Amniotic epithelial cell (primary cell): ENCODE data around the gene HDAC9.
"Not testable (repeated sequence)": the region's sequence is repeated elsewhere in the genome, so short reads cannot be mapped to it uniquely, and the experiment has no call there.

Source experiments
- DNase-seq: peaks from one replicate; pipeline ENCODE4 v3.0.0-alpha.2; 2010; ENCODE audit warnings: low read depth

HDAC9 gene

DNA sequence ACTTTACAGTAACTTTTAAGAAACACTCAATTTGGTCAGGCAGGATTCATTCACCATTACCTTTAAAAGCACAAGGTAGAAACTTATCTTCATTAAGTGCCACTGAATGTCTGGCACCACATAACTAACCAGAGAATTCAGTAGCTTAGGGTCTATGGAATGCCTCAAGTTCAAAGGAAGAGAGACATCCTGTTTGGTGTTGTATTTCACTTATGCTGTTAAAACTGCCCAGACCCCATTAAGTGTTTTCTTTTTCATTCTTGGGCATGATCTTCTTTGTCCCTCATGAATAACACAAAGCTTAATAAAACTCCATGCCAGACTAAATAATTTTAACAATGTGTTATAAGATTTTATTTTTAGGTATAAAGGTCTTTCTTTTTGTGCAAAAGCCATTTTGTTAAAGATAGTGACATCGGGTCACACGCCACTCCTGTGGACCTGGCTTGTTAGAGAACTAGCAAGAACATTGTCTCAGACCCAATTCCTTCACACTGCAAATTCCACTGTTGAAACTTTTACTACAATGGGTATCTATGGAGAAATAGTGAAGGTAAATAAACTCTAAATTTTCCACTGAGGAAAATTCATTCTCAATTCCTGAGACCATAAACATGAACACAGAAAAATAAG, 400.9 kb downstream of the HDAC9 start:
- no peak for DNase-seq

DNA sequence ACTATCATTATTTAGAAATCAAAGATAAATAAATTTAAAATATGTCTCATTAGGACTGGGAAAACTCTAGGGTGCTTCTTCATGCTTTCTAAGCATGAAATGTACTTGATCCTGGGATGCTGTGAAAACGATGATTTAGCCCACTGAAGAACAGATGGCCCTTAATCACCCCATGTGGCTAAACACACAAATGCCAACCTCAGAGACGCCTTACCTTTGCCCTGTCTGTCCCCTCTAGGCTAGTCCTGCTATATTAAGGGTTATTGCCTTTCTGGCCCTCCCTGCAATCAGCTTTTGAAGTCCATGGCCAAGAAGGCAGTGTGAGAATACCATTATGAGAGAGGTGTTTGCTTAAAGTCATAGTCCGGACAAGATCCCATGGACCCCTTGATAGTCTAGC, 404.7 kb downstream of the HDAC9 start:
- no peak for DNase-seq

DNA sequence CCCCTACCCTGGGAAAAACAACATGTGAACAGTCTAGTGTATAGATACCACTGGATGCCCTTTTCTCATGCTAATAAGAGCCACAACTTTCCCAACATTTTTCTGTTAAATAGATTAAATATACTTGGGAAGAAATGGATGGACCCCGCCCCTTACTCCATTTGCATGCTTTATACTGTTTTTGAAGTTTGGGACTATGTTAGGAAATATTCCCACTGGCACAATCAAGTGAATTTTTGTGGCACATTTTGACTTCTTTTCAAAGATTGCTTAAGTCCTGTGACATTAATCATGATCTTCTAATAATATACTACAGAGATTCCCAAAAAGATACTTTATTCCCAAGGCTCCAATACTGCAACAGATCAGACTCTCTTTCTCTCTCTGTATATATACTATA, 405.3 kb downstream of the HDAC9 start:
- peak; percentile 26 for DNase-seq

DNA sequence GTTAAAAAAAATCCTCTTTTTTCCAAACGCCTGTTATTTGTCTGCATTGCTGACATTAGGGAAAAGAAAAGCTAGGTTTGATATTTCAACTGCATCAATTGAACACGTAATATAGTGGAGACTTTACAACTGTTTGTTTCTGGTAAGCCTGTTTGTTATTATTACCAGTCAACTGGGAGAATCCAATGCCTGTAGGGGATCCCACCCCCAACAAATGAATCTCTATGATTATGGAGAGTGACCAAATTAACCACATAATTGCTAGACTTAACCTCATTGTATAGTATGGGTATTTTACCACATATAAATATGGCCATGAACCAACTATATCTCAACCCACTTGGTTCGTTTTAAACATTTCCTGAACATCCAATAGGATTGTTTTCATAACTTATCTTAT, 405.8 kb downstream of the HDAC9 start:
- DNase-seq, result no peak

DNA sequence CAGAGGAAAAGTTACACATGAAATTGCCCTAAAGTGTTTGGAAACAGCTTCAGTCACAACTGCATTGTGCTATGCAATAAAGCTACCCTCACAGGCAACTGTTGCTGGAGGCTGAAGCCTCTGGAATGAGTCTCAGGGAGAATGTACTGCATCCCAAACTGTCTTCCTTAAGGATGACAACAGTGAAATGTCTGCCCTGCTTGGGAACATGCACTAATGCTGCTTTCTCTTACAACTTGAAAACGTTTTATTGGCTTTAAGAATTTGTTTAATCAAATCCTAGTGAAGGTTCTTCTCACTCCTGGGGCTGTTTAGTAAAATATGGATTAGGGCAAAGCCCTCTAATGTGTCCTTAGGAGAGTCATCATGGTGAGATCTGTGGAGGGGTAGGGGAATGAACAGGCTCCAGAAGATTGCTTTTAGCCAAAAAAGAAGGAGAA, 406.5 kb downstream of the HDAC9 start:
- DNase-seq, result no peak

DNA sequence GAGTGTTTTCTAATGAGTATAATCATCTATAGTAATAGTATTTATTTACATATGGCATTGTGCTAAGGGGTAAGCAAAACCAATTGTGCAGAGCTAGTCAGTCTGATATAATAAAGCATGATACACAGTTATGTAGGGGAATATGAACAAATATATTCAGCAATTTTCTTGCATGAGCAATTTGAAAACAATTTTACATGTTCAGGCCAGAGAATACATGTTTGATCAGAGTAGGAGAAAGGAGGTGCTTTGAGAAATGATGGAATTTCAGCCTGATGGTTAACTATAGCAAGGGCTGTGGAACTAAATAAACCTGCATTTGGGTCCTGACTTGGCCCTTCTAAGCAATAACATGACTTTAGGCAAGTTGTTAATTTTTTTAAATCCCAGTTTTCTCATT, 407.3 kb downstream of the HDAC9 start:
- no peak for DNase-seq

DNA sequence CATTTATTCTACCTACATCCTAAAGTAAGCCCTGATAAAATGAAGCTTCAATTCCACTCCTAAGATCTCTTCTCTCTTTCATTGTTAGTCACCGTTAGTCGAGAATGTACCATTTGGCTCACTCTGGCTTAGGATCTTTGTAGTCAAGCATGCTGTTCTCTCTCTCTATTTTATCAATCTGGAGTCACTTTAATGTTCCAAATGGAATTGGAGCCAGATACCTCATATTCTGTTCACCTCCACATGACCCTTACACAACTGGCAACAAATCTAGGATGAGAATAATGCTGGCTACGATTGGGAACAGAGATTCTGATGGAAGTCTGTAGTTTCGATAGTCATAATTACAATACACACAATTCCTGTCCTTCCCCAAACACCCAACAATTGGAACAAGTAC, 408.1 kb downstream of the HDAC9 start:
- no peak for DNase-seq

DNA sequence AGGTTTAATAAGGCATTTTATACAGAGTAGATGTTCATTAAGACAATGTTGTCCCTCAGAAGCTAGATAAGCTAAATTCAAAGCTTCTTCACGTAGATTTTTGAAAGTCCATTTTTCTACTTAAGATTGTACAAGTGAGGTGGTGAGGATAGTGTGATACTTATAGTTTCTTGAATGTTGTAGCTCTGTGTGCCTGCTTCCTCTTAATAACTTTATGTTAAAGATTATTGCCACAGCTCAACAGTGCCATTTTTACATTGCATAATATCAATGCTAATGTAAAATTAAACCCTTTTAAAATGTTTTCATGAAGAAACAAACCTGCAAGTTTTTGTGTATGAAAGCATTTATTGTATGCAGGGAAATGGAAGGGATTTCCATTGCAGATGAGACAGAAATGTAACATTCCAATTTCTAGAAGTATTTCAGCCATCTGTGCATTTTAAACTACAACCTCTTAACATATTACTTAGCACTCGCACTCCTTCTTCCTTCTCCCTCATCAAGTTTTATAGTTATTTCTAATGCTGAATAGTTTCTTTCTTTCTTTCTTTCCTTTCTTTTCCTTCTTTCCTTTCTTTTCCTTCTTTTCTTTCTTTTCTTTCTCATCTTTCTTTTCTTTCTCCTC, 409.9 kb downstream of the HDAC9 start:
- DNase-seq, result no peak

DNA sequence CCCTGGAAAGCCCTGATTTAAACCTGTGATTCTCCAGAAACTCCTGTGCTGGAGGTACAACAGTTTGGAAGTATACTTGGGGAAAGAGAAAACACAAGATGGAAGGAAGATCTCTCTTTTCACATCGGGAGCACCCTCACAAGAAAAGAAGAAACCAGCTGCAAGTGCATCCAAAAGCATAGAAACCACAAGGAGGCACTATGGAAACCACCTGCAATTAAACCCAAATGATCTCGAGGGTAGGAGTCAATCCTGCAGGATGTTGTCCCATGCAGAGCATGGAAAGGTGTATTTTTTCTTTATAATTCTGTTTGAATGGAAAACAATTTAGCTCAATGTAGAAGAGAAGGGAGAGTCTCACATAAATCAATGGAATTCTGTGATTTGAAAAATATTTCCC, 411.4 kb downstream of the HDAC9 start:
- DNase-seq, result no peak

DNA sequence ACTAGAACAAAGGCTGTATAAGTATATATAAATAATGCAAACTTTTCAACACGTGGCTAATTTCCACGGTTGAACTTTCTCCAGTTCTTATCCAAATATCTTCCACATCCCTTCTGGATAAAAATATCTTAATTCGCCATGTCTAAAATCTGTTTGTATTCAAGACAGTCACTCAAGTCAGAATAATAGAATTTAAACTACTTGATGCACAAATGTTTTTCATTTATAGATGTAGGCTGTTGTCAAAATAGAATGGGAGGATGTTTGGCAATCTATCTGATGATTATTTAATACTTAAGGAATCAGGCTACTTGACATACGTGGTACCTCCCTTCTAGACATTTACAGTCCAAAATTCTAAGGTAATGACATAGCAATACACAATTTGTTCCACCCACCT, 417.6 kb downstream of the HDAC9 start:
- DNase-seq, result no peak

DNA sequence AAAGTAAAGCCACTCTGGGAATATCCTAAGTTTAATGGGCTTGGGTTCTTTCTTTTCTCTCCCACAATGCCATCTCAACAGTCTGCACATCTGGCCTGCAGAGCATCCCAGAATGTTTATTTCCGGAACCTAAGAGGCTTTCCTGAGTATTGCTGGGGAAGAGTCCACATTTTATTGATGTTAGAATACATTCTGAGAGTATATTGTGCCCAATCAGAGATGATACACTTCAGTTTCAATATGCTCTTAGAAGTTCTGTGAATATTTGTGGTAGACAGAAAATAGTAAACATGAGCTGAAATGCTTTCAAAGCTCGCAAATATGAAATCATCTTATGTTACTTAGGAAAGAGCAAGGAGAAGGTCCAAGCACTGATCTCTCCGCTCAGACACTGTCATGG, 421.3 kb downstream of the HDAC9 start:
- DNase-seq, result no peak

DNA sequence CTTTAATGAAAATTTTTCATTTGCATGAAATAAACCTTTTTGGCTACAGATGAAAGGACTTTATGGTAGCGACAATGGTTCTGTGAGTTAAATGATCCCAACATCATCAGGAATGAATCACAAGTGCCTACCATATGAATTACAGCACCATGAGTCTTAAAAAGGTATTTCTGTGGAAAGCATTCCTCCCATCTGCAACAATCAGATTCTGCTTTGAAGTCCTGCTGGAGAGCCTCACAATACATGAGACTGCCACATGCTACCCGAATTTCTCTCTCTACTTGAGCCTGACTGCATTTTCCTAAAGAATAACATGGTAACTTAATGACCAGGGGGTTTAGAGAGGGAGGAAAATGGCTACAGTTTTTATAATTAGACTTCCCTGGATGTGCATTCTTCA, 431.6 kb downstream of the HDAC9 start:
- peak; percentile 24 for DNase-seq

DNA sequence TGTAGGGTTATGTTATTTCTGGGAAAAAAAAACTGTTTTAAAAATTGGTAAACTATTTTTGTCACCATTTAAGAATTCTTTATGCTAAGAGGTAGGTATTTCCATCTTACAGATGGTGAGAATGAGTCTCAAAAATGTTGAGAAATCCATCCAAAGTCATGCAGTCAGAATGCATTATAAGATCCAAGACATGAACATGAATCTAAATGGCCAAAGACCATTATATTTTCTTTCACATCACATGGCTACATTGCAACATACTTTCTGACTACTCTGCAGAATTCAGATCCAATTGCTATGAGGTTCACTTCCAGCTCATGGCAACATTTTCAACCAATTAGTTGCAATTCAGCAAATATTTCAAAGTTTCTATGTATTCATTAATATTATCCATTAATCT, 440.7 kb downstream of the HDAC9 start:
- DNase-seq, result peak; percentile 14

DNA sequence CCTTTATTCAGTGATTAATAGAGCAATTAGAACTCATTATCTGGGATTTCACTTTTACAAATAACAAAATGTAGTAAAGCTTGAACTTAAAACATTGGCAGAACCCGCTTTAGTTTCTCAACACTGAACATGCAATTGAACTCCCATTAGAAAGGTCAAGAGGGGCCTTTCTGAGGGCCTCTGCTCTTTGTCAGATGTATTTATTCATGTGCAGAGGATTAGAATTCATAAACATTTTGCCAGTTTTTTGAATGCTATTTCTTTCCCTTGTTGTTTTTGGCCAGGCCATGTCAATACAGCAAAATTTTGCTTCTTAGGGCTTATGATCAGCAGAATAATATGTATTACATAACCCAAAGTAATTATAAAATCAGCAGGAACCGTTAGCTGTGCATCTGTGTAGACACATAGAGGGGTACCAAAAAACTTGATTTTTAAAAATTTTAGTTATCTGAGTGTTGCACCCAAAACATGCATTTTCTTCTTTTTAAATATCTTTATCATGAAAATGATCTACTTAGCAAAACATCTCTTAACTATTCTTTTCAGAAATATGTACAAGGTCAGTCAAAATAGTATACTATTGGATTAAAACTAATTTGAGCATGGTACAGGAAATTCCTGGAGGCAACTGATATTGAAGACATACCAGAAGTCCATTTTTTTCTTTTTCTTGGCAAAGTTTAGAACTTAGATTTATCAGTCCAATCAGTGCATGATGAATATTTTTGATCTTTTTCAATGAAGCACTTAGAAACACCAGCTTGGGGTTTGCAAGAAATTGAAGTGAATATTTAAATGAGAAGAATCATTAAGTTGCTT, 444.4 kb downstream of the HDAC9 start:
- no peak for DNase-seq

DNA sequence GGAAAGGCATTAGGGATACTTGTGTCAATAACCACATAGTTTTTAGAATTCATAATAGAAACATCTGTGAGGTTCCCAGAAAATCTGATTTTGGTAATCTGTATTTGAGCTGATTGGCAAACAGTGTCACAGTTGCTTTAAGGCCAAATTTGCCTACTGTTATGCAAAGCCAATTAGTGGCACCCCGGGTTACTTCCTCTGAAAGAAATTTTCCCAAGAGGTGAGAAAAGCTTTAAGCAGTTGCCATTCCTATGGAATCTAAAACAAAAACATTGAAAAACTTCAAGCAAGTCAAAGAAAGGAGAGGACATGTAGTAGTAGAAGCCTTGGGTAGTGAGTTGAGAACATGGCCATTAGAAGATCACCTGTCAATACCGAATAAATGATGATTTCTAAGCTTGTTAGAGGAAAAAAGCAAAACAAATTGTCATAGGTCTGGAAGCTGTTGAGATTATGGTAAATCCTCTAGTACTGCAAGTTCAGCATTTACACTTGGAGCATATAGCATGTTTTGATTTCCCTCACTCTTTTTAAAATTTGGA, 445.1 kb downstream of the HDAC9 start:
- DNase-seq, result no peak

DNA sequence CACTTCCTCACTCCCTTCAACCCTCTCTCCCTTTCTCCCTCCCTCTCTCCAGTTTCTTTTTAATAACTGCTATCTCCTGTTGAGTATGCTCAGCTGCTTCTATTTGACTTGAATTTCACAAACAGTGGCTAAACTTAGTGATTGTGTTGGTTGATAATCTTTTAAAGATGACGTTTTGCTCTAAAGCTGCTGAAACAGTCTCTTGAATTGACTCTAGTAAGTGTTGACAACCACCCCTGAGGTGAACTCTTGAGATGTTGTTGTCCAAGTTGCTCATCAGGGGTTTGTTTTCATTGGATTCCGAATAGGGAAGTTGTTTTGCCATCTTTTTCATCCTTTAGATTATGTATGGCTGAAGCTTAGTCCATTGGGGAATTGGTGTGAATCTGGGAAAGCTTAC, 445.7 kb downstream of the HDAC9 start:
- DNase-seq, result no peak

DNA sequence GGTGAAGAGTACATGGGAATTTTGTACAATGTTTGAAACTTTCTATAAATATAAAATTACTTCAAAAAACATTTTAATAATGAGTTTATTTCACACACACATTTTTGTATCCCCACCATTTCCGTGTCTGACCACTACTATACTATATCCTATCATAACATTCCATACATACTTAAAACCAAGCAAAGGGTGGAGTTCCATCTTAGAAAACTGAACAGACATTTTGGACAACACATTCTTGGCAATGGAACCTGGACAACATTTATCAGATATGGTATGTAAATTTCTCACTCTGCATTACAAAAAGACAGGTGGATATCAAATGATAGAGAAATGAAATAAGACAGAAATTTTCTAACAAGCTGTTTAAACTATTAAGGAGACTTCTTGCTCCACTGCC, 453.0 kb downstream of the HDAC9 start:
- DNase-seq, result no peak

DNA sequence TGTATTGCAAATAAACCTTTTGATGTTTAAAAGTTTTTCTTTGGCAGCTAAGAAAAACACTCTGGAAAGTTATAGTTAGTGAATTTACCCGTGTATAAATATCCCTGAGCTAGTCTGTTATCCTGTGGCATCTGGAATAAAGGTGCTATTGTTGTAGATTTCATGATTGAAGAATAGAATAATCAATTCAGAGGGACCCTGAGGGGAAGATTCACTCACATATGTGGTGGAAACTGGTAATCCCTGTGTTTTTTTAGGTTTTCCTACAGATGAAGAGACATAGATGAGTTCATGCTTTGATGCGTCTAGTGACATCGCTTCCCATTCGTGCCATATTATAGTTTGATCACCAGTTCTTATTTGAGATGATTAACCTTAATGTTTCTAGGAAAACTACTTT, 457.3 kb downstream of the HDAC9 start:
- DNase-seq, result no peak

DNA sequence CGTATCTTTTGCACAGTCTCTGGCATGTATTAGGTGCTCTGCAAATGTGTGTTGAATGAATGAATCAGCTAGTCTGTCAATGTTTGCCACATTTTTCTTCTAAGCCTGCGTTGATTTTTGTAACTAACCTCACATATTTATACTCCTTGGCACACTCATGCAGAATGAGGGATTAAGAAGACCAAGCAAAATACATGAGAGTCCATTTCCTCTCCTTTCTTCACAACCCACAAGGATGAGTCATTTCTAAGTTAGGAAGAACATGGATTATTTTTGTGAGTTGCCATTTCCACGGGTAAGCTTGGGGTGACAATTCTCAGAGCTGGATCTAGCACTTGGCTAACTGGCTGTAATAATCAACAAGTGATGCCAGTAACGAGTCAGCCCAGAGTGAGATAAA, 463.1 kb downstream of the HDAC9 start:
- DNase-seq, result peak; percentile 84

DNA sequence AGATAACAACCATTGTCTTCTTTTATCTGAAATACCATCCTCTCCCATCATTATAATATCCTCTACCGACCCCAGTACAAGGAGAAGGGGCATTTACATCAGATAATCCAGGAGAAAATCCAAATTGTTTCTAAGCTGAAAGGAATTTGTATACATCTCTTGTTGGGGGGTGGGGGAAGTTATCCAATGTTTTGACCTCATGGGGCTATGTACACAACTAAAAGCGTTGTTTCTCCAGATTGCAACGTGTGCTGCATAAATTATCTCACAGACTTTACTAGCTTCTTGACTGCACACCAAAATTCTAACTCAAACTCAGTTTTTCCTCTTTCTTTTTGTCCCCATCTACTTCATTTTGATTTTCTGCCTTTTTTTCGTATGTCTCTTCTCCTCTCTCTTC, 465.2 kb downstream of the HDAC9 start:
- no peak for DNase-seq

DNA sequence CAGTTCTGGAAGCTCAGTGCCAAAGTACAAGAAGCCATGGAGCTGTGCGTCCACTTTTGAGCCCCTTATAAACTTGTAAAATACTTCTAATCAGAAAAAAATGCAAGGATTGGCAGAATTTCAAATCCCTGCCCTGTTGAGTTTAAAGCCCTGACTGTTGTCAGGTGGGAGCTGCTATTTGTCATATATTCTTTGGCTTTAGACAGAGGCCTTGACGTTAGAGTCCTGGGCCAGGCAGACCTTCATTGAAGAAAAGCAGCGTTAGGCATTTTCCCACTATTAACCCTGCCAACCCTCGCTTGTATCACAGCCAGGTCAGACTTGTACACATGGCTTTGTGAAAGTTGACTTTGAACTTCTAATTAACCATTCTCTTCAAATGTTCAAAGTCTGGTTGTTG, 466.5 kb downstream of the HDAC9 start:
- peak; percentile 31 for DNase-seq

DNA sequence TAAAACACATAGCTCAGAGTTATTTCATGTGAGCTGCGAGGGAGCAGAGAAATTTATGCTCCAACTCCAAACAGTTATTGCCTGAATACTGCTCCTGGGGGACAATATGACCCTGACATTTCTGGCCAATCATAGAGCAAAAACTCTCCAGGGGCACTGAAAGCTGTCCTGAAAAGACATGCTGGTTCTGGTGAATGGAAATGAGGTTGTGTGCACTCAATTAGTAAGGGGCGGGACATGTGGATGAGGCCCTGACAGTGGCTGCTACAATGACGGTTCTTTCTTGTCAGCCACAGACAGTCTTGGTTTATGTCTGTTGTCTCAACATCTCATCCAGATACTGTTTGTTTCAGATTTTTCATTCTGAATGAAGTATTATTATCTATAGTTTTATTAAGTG, 470.1 kb downstream of the HDAC9 start:
- DNase-seq, result no peak

DNA sequence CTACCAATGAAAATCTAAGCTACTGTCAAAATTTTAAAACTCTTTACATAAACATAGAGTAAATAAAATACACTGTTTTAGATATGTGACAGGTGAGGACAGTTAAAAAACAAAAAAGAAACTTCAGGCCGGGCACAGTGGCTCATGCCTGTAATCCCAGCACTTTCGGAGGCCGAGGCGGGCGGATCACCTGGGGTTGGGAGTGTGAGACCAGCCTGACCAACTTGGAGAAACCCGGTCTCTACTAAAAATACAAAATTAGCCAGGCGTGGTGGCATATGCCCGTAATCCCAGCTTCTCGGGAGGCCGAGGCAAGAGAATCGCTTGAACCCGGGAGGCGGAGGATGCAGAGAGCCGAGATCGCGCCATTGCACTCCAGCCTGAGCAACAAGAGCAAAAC, 472.2 kb downstream of the HDAC9 start:
- not testable (repeated sequence) for DNase-seq
